Lung (tissue), 12 donors: ENCODE data around the gene WFS1. TPM values are rescaled to one million over a fixed set of nuclear protein-coding genes. Genes with fewer than 3 reads are reported as not detected.
A peak's percentile ranks its signal among the peaks of the same experiment; 100 is the strongest.

ENCODE experiments used
- ATAC-seq: fragments of 200-7000 bp; cut with Tn5 transposase; one replicate; pipeline ENCODE4 v1.9.1; 2020; ENCODE audit warnings: moderate number of reproducible peaks; ENCODE audit not compliant: insufficient read depth, low FRiP score
- DNase-seq, 3 donors: peaks; one replicate each; pipeline ENCODE4 v3.0.0-alpha.2; 2013 to 2017
- H3K27ac ChIP-seq, 2 donors: one replicate each; pipeline ENCODE4 v1.5.1; 2013; ENCODE audit warnings: mild to moderate bottlenecking in 2 of 2, moderate library complexity in 2 of 2, control low read depth in 1 of 2, inconsistent platforms in 1 of 2, low read depth in 1 of 2, low read length in 1 of 2
- H3K27me3 ChIP-seq, 3 donors: one replicate each; pipeline ENCODE4 v1.5.1; 2013; ENCODE audit warnings: low read length in 2 of 3; ENCODE audit not compliant: control insufficient read depth in 3 of 3, insufficient read depth in 3 of 3
- H3K36me3 ChIP-seq, 4 donors: one replicate each; pipeline ENCODE4 v1.5.1; 2013; ENCODE audit warnings: low read length in 4 of 4, mild to moderate bottlenecking in 1 of 4, moderate library complexity in 1 of 4; ENCODE audit not compliant: control insufficient read depth in 4 of 4, insufficient read depth in 4 of 4
- H3K4me1 ChIP-seq, 5 donors: one replicate each; pipeline ENCODE4 v1.5.1; 2013; ENCODE audit warnings: low read length in 5 of 5, mild to moderate bottlenecking in 2 of 5, moderate library complexity in 1 of 5; ENCODE audit not compliant: control insufficient read depth in 5 of 5, insufficient read depth in 5 of 5
- H3K4me3 ChIP-seq: one replicate; pipeline ENCODE4 v1.5.1; 2013; ENCODE audit warnings: mild to moderate bottlenecking, control low read depth, moderate library complexity
- H3K9ac ChIP-seq, 2 donors: one replicate each; pipeline ENCODE4 v1.5.1; 2013; ENCODE audit warnings: low read length in 2 of 2, control low read depth in 1 of 2; ENCODE audit not compliant: insufficient read depth in 1 of 2
- H3K9me3 ChIP-seq, 4 donors: one replicate each; pipeline ENCODE4 v1.5.1; 2013; ENCODE audit warnings: low read length in 3 of 4, mild to moderate bottlenecking in 1 of 4, moderate library complexity in 1 of 4; ENCODE audit not compliant: control insufficient read depth in 4 of 4, insufficient read depth in 3 of 4
- WGBS, 2 donors: extraction: QIAGEN DNeasy Blood & Tissue Kit; methylation state at CpG; one replicate each; pipeline ENCODE4 v1.1.7; 2013; 5-methylcytosine and 5-hydroxymethylcytosine counted together
- polyA plus RNA-seq, 2 donors: library from polyadenylated mRNA; stranded (reverse); fragments of 200-250 nt; gene quantifications; one replicate each; pipeline ENCODE4 v1.2.1, GENCODE V29; 2013
- total RNA-seq, 2 donors: library from RNA; depleted of rRNA in 1 of 2; stranded (reverse); fragments of >200 nt in 1 of 2; gene quantifications; one replicate each; pipeline ENCODE4 v1.2.1, GENCODE V29; 2014 to 2021
- TF ChIP-seq, protein P1 (sequence below): IDR thresholded peaks from 2 replicates; pipeline ENCODE4 v1.5.1; 2012; ENCODE audit warnings: mild to moderate bottlenecking; ENCODE audit errors: control extremely low read depth, extremely low read depth
- donor health status: control.
- donor health status: control.
- donor health status: Bipolar disorder and iron deficiency.
- donor health status: healthy.
- donor health status: DM: yes; HTN: yes; CAD: no.

The WFS1 gene
- total and polyA plus RNA-seq, 4 donors = 26.5 to 76.0 (median 30.2) TPM

DNA sequence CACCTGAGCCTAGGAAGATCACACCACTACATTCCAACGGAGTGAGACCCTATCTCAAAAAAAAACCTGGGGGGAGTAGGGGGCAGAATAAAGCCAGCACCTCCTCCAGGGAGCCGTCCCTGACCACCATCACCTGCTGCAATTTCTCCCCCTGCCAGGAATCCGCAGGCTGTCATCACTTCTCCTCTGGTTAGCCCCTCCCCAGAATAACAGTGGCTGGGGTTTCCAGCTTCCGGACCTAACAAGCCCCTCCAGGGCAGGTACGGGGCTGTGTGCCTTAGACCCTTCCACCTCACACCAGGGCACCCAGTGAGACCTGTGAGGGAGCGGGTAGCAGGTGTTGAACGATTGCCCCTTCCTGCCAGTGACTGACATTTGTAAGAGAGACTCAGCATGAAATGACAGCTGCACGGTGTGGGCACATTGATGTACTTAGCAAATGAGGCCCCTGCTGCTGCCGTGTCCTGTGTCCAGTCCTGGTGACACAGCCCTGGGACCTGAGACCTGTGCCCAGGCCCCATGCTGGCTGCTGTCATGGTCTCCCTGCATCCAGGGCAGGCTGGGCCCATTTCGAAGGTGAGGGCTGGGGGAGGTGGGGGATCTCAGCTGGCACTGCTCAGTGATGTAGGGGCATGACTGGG is 6.7 kb upstream of the WFS1 start:
- H3K9ac ChIP-seq = no peak overlapping the region
- no peak overlapping the region for H3K4me3 ChIP-seq
- no peaks in the 10 kb centered on the region for H3K36me3 ChIP-seq
- no peaks in the 10 kb centered on the region for H3K9me3 ChIP-seq
- H3K4me1 ChIP-seq = no peaks in the 10 kb centered on the region
- ATAC-seq (no peak), DNase-seq (no peak)
- TF ChIP-seq, protein P1, sequence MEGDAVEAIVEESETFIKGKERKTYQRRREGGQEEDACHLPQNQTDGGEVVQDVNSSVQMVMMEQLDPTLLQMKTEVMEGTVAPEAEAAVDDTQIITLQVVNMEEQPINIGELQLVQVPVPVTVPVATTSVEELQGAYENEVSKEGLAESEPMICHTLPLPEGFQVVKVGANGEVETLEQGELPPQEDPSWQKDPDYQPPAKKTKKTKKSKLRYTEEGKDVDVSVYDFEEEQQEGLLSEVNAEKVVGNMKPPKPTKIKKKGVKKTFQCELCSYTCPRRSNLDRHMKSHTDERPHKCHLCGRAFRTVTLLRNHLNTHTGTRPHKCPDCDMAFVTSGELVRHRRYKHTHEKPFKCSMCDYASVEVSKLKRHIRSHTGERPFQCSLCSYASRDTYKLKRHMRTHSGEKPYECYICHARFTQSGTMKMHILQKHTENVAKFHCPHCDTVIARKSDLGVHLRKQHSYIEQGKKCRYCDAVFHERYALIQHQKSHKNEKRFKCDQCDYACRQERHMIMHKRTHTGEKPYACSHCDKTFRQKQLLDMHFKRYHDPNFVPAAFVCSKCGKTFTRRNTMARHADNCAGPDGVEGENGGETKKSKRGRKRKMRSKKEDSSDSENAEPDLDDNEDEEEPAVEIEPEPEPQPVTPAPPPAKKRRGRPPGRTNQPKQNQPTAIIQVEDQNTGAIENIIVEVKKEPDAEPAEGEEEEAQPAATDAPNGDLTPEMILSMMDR = no peak
- H3K27ac ChIP-seq = no peak overlapping the region
- H3K27me3 ChIP-seq = no peaks in the 10 kb centered on the region
- 74 to 82% methylated on average over 10 of the region's 10 CpGs for WGBS, 2 donors

DNA sequence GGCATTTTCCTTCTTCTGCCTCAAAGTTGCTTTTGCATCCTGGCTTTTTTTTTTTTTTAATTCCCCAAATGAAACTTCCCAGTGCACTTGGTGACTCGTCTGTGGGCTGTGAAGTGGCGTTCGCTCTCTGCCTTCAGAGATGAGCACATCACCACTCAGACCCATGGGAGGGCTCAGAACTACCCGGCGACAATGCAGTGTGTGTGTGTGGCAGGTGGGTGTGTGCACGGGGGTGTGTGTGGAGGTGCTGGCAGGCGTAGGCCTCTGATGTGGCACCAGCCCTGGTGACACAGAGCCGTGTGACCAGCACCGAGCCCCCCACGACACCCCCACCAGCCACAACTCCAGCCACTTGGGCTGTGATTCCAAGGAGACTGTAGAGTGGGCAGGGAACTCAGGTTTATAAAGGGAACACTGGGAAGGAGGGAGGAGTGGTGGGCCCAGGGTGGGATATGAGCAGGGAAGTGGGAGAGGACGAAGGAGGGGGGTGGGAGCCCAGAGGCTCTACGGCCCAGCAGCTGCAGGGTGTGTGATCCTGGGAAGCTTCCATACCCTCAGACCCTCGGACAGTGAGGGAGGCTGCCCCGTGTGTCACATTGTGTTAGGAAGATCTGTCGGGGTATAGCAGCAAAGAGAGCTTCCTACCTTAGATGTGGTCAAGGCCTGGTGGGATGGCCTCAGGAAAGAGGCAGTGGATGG is 6.0 kb upstream of the WFS1 start:
- no peak for ATAC-seq
- no peak for DNase-seq
- Histone ChIP-seq H3K27ac (no peak overlapping the region), H3K4me1 (no peaks in the 10 kb centered on the region), H3K4me3 (no peak overlapping the region), H3K27me3 (no peaks in the 10 kb centered on the region), H3K9ac (no peak overlapping the region), H3K9me3 (no peaks in the 10 kb centered on the region), H3K36me3 (no peaks in the 10 kb centered on the region)
- TF ChIP-seq, protein P1 = no peak
- WGBS, 2 donors = 80 to 81% methylated on average over 15 of the region's 15 CpGs

DNA sequence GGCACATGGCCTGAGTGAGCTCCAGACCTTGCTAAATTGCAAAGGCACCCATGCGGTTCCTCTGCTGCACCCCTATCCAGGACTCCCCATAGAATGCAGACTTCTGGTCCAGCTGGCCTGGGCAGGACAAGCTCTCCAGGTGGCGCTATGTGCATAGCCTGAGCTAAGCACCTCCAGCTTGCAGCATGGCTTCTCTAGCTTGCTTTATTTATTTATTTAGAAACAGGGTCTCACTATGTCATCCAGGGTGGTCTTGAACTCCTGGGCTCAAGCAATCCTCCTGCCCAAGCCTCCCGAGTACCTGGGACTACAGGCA is 5.5 kb upstream of the WFS1 start:
- no peak overlapping the region for H3K9ac ChIP-seq
- ATAC-seq (no peak), DNase-seq (peak; percentile 53 to 69 (median 58))
- no peaks in the 10 kb centered on the region for H3K36me3 ChIP-seq
- no peaks in the 10 kb centered on the region for H3K27me3 ChIP-seq
- 60 to 66% methylated on average over 3 of the region's 3 CpGs for WGBS, 2 donors
- H3K27ac ChIP-seq = no peak overlapping the region
- TF ChIP-seq, protein P1 = peak; percentile 2
- H3K4me1 ChIP-seq = peaks cover 0 to 5% (median 2%) of the 10 kb centered on the region in 5 donors
- no peaks in the 10 kb centered on the region for H3K9me3 ChIP-seq
- H3K4me3 ChIP-seq = no peak overlapping the region
